ENCODE data around the gene SCYGR5.

The SCYGR5 gene

DNA sequence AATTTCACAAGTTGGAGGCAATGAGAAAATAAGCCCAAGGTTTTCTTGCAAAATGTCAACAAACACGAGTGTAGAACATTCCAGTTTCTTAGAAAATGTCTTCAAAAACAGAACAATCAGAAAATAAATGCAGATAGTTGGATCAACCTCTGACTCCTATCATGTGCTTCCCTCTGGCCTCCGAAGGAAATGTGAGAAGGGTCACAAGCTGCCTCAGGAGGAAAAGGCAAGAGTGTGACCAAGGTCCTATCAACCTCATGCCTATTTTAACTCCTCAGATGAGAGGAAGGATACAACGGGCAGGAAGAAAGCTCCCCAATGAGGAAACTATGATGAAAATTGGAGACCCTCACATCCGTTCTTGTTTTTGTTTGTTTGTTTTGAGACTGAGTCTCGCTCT is 7.9 kb downstream of the SCYGR5 start:
- no peak for DNase-seq

DNA sequence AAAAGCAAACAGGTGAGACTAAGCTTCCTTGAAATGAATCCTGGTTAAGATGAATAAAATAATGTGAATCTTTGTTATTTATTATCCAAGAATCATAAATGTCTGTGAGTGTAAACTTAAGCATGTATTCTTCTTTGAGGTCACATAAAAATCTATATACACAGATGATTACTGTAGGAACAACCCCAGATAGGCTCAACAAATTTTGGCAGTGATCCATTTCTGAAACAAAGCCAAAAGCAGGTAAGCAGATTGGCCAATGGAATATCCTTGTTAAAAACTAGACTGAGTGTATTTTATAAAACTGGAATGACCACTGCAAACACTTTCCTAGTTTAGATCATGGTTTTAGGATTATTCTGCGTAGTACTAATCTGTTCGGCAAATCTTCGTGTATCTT is 11.3 kb downstream of the SCYGR5 start:
- no peak for DNase-seq

DNA sequence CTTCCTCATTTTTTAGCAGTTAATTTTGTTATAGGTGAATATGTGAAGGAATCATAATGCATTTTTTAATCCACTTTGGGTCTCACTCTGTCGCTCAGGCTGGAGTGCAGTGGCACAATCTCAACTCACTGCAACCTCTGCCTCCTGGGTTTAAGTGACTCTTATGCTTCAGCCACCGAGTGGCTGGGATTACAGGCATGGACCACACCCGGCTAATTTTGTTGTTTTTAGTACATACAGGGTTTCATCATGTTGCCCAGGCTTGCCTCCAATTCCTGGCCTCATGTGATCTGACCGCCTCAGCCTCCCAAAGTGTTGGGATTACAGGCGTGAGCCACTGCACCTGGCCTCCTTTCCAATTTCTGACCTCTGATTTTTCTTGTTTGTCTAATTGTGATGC is 17.7 kb downstream of the SCYGR5 start:
- no peak for DNase-seq

DNA sequence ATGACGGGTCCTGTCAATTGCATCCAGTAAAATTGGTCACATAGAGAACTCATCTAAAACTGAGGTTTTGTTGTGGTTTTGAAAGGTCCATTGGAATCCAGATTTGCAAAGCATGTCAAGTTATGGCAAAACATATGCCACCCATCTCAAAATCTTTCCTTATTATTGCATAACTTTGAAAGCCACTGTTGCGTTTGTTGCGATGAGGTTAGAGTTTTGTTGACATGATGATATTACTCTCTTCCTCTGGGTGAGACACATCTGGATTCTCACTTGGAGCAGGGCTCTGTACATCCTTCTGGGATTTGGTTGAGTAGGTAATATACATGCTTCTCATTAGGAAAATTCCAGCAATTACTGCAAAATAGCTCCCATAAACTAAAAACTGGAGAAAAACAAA is 20.6 kb downstream of the SCYGR5 start:
- DNase-seq: no peak

DNA sequence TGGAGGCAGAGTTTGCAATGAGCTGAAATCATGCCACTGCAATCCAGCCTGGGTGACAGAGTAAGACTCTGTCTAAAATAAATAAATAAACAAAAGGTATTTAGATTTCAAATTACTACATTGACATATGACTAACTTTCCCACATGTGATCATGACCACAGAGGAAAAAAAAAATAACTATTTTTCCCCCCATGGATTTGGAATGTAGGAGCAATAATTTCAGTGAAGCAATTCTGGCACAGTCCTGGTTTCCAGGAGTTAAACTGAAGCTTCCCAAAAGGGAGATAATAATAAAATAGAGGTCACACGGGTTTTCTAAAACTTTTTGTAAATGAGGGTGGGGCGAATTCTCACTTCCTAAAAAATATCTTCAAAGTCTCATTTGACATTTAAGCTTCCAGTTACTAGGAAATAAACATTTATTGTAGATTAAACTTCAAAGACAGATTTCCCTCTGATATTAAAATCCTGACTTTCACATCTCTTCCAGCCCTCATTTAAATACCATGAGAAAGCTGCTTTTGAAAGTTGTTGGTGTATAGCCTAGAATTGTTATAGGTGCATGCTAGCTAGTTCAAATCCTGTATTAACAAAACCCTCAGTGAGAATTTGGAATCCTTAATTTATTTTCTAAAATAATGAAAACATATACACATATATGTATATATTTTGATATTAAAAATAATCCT is 30.5 kb downstream of the SCYGR5 start:
- DNase-seq: no peak

DNA sequence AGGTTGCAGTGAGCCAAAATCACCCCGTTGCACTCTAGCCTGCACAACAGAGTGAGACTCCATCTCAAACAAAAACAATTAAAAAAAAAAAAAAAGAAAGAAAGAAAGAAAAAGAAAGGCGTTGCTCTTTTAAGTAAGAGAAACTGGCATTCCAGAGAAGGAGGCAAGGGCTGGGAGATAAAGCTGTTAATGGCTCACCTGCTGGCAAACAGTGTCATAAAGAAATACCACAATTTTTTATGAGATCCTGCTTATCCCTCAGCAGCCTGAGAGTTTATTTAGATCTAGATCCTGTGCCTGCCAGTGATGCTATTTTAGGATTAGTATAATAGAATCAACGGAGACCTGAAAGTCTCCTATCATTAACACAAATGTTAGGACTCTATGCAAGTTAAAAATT is 35.0 kb downstream of the SCYGR5 start:
- DNase-seq: no peak

DNA sequence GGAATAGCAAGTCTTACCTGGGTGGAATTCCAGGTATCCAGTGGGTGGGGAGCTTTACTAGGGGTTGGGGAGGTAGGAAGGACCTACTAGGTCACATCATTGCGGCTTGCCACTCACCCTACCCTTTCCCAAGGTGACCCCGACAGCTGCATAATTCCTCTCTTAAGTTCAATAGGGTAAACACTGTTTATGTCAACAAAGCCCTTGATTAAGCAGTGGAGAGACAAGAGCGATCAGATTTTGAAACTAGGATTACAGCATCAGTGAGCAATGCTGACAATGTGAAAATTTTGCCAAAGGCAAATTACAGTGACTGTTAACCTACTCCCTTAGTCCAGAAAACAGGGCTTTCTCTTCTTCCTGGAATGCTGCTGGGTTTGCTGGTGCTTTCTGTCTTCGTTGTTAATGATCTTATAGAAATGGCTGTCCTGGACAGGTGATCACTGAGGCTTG is 36.7 kb downstream of the SCYGR5 start:
- DNase-seq: no peak

DNA sequence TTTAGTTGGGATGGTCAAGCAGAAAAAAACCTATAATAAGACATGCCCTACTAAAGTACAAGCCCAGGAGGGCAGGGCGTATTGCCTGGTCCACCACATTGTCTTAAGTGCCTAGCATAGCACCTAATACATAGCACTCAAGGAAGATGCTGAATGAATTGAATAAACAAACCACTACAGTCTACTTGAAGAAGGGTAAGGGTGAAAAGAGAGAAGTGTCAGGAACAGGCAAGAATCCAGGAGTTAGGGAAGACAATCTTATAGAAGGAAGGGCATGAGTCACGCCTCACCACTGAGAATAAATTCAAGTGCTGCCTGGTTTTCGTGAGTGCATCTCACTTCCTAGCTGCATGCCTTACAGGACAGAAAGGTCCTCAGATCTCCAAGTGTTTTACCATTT is 37.4 kb downstream of the SCYGR5 start:
- no peak for DNase-seq

DNA sequence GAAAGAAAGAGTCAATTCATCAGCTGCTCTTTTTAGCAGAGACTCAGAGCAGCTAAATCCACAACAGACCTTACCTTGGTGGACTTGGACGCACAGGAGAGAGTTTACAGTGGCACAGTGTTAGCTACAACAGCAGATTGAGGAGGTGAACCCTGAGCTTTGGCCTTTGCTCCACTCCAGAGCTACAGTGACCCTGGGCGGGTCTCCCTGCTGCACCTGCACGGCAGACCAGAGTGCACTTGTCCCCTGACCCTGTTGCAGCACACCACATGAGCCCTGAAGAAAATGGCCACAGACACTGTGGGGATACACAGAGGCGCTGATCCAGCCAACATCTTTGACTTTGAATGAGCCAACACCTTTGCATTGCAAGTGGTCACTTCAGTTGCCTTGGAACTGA is 40.3 kb downstream of the SCYGR5 start:
- no peak for DNase-seq

DNA sequence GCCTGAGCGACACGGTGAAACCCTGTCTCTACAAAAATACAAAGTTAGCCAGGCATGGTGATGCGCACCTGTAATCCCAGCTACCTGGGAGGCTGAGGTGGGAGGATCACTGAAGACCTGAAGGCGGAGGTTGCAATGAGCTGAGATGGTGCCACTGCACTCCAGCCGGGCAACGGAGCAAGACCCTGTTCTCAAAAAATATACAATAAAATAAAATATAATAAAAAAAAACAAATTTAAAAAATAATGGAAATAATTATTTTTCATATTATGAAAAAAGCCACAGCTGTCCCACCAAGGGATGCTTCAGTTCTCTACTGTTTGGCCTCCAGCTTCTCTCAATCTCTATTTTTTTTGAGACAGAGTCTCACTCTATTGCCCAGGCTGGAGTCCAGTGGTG is 40.8 kb downstream of the SCYGR5 start:
- DNase-seq: no peak

DNA sequence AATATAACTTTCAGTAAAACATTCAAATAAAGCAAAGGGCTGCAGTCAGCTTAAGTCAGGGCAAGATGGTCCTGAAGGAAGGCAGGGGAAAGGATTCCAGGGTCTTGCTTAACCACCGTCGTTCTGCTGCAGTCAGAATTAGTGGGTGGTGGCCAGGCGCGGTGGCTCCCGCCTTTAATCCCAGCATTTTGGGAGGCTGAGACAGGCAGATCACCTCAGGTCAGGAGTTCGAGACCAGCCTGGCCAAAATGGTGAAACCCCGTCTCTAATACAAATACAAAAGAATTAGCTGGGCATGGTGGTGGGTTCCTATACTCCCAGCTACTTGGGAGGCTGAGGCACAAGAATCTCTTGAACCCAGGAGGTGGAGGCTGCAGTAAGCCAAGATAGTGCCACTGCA is 44.4 kb downstream of the SCYGR5 start:
- no peak for DNase-seq

DNA sequence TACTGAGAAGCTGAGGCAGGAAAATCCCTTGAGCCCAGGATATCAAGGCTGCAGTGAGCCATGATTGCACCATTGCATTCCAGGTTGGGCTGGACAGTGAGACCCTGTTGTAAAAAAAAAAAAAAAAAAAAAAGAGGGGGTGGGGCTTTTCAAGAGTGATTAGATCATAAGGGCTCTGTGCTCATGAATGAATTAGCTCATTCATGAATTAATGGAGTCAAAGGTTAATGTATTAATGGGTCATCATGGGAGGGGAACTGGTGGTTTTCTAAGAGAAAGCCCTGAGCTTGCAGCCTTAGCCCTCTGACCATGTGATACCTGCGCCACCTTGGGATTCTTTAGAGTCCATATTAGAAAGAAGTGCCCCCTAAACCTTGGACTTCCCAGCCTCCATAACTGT is 46.7 kb downstream of the SCYGR5 start:
- DNase-seq: no peak

DNA sequence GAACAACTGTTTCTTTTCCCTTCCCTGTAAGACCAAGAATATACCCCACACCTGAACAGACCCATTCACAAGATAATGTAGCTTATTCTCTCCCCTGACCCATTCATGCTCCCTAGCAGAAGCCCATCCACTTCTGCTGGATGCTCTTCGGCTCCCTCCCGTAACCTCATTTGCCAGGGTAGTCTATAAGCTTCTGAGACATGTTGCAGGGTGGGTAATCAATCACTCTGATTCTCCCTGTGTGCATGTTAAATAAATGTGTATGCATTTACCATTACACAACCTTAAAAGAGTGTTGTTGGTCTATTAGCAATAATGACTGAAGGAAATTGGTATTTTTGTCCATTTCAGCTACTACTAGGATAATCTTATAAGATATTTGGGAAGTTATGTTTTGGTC is 49.9 kb downstream of the SCYGR5 start:
- DNase-seq: no peak
